ENCODE data around the gene HINT3.
"Not testable (repeated sequence)": the region's sequence is repeated elsewhere in the genome, so short reads cannot be mapped to it uniquely, and the experiment has no call there.

The HINT3 gene

GRCh38 chr6:125923366-125923877 lies 33.1 kb upstream of the HINT3 start:
- Histone ChIP-seq H3K4me3 (ENCODE audit: low read depth, low read length) (no peak overlapping the region), H3K36me3 (ENCODE audit: control insufficient read depth, insufficient read depth, low read length) (peaks cover 14% of the 10 kb centered on the region; the same call in 1 of the 2 replicates), H3K9me3 (ENCODE audit: control insufficient read depth, insufficient read depth, low read depth, low read length) (no peaks in the 10 kb centered on the region), H3K27me3 (ENCODE audit: control insufficient read depth, insufficient read depth, low read length) (no peaks in the 10 kb centered on the region), H3K27ac (ENCODE audit: low read depth, low read length) (no peak overlapping the region), H3K4me1 (ENCODE audit: control insufficient read depth, insufficient read depth, low read length) (peaks cover 10% of the 10 kb centered on the region), H3K9ac (ENCODE audit: low read length) (no peak overlapping the region)

GRCh38 chr6:125924169-125924568 lies 32.4 kb upstream of the HINT3 start:
- Histone ChIP-seq H3K36me3 (ENCODE audit: control insufficient read depth, insufficient read depth, low read length) (peaks cover 14% of the 10 kb centered on the region; the same call in 1 of the 2 replicates), H3K9ac (ENCODE audit: low read length) (no peak overlapping the region), H3K4me1 (ENCODE audit: control insufficient read depth, insufficient read depth, low read length) (peaks cover 3% of the 10 kb centered on the region), H3K27ac (ENCODE audit: low read depth, low read length) (no peak overlapping the region), H3K4me3 (ENCODE audit: low read depth, low read length) (no peak overlapping the region), H3K9me3 (ENCODE audit: control insufficient read depth, insufficient read depth, low read depth, low read length) (no peaks in the 10 kb centered on the region), H3K27me3 (ENCODE audit: control insufficient read depth, insufficient read depth, low read length) (no peaks in the 10 kb centered on the region)

DNA sequence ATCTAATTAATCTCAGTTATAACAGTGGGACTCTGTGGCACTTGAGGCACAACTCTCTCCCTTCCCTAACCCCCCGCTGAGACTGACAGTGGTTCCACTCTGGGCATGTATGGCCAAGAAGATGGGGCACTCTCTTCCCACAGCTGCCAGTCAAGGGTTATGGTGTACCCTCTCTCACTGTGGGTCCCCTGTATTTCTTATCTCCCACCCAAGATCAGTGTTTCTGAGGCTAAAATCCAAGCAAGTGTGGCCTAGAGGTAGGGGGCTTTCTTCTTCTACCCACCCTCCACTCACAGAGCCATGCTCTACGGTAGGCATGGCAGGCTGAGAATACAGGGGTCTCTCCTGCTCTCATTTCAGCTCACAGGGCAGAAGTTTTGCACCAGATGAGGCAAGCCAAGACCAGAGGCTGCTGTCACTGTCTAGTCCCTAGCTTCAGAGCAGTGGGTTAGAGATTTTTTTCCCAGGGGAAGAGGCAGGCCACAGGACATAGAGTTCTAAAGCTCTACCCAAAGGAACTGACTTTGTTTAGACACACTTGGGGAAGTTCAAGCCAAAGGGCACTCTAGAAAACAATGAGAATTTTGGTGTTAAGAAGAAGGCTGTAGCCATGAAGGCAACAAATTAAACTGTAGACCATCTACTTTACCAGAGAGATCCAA lies 31.7 kb upstream of the HINT3 start:
- Histone ChIP-seq H3K4me1 (ENCODE audit: control insufficient read depth, insufficient read depth, low read length) (no peaks in the 10 kb centered on the region), H3K9ac (ENCODE audit: low read length) (no peak overlapping the region), H3K4me3 (ENCODE audit: low read depth, low read length) (no peak overlapping the region), H3K9me3 (ENCODE audit: control insufficient read depth, insufficient read depth, low read depth, low read length) (no peaks in the 10 kb centered on the region), H3K27me3 (ENCODE audit: control insufficient read depth, insufficient read depth, low read length) (no peaks in the 10 kb centered on the region), H3K36me3 (ENCODE audit: control insufficient read depth, insufficient read depth, low read length) (peaks cover 14% of the 10 kb centered on the region; the same call in 1 of the 2 replicates), H3K27ac (ENCODE audit: low read depth, low read length) (no peak overlapping the region)

GRCh38 chr6:125926711-125927110 lies 29.9 kb upstream of the HINT3 start:
- H3K4me1 ChIP-seq (ENCODE audit: control insufficient read depth, insufficient read depth, low read length) = no peaks in the 10 kb centered on the region
- no peaks in the 10 kb centered on the region for H3K9me3 ChIP-seq (ENCODE audit: control insufficient read depth, insufficient read depth, low read depth, low read length)
- H3K27me3 ChIP-seq (ENCODE audit: control insufficient read depth, insufficient read depth, low read length) = no peaks in the 10 kb centered on the region
- H3K4me3 ChIP-seq (ENCODE audit: low read depth, low read length) = no peak overlapping the region
- no peak overlapping the region for H3K27ac ChIP-seq (ENCODE audit: low read depth, low read length)
- peaks cover 14% of the 10 kb centered on the region; the same call in 1 of the 2 replicates for H3K36me3 ChIP-seq (ENCODE audit: control insufficient read depth, insufficient read depth, low read length)
- no peak overlapping the region for H3K9ac ChIP-seq (ENCODE audit: low read length)

GRCh38 chr6:125927761-125928160 lies 28.8 kb upstream of the HINT3 start:
- Histone ChIP-seq H3K36me3 (ENCODE audit: control insufficient read depth, insufficient read depth, low read length) (peaks cover 10% of the 10 kb centered on the region; the same call in 1 of the 2 replicates), H3K9ac (ENCODE audit: low read length) (no peak overlapping the region), H3K9me3 (ENCODE audit: control insufficient read depth, insufficient read depth, low read depth, low read length) (no peaks in the 10 kb centered on the region)

GRCh38 chr6:125930765-125931418 lies 25.7 kb upstream of the HINT3 start:
- H3K4me1 ChIP-seq (ENCODE audit: control insufficient read depth, insufficient read depth, low read length) = no peaks in the 10 kb centered on the region
- H3K27ac ChIP-seq (ENCODE audit: low read depth, low read length) = no peak overlapping the region
- H3K4me3 ChIP-seq (ENCODE audit: low read depth, low read length) = no peak overlapping the region
- H3K9me3 ChIP-seq (ENCODE audit: control insufficient read depth, insufficient read depth, low read depth, low read length) = no peaks in the 10 kb centered on the region
- no peaks in the 10 kb centered on the region for H3K36me3 ChIP-seq (ENCODE audit: control insufficient read depth, insufficient read depth, low read length)
- no peaks in the 10 kb centered on the region for H3K27me3 ChIP-seq (ENCODE audit: control insufficient read depth, insufficient read depth, low read length)
- no peak overlapping the region for H3K9ac ChIP-seq (ENCODE audit: low read length)

More at GRCh38 chr6:125927761-125928160, 28.8 kb upstream of the HINT3 start:
- no peaks in the 10 kb centered on the region for H3K27me3 ChIP-seq (ENCODE audit: control insufficient read depth, insufficient read depth, low read length)
- H3K4me3 ChIP-seq (ENCODE audit: low read depth, low read length) = no peak overlapping the region
- H3K4me1 ChIP-seq (ENCODE audit: control insufficient read depth, insufficient read depth, low read length) = no peaks in the 10 kb centered on the region
- H3K27ac ChIP-seq (ENCODE audit: low read depth, low read length) = no peak overlapping the region

DNA sequence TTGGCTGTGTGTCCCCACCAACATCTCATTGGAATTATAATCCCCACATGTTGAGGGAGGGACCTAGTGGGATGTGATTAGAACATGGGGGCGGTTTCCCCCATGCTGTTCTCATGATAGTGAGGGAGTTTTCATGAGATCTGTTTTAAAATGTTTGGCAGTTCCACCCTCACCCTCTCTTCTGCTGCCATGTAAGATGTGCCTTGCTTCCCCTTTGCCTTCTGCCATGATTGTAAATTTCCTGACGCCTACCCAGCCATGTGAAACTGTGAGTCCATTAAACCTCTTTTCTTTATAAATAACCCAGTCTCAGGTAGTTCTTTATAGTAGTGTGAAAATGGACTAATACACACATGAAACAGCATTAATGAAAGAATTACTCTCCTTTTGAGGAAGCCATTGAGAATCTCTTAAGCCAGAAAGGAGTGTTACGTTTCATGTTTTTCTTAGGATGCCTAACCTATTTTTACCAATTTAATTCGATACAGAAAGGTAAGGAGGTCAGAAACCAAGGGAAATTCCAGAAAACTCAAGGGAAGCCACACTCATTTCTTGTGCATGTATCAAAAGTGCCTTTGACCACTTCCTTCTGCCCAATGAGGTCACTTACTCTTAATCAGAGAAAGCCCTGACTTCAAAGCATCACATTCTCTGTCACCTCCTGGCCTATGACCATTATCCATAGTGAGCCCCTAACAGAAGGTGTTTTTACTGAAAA lies 24.7 kb upstream of the HINT3 start:
- Histone ChIP-seq H3K36me3 (ENCODE audit: control insufficient read depth, insufficient read depth, low read length) (no peaks in the 10 kb centered on the region), H3K27ac (ENCODE audit: low read depth, low read length) (no peak overlapping the region), H3K27me3 (ENCODE audit: control insufficient read depth, insufficient read depth, low read length) (no peaks in the 10 kb centered on the region), H3K4me3 (ENCODE audit: low read depth, low read length) (no peak overlapping the region), H3K4me1 (ENCODE audit: control insufficient read depth, insufficient read depth, low read length) (no peaks in the 10 kb centered on the region), H3K9ac (ENCODE audit: low read length) (no peak overlapping the region), H3K9me3 (ENCODE audit: control insufficient read depth, insufficient read depth, low read depth, low read length) (no peaks in the 10 kb centered on the region)

DNA sequence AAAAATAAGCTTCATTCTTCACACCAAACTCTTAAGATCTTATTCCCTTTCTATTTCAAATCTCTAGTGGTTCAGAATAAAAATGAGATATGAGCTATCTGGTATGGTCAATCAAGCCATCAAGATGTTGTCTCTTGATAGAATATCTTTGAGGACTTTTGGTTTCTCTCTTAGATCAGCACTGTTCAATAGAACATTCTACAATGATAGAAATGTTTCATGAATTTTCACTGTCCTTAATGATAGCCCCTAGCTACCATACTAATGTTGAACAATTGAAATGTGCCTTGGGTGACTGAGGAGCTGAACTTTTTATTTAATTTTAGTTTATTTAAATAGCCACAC lies 24.1 kb upstream of the HINT3 start:
- H3K36me3 ChIP-seq (ENCODE audit: control insufficient read depth, insufficient read depth, low read length) = no peaks in the 10 kb centered on the region
- H3K4me1 ChIP-seq (ENCODE audit: control insufficient read depth, insufficient read depth, low read length) = no peaks in the 10 kb centered on the region
- no peak overlapping the region for H3K27ac ChIP-seq (ENCODE audit: low read depth, low read length)
- no peak overlapping the region for H3K4me3 ChIP-seq (ENCODE audit: low read depth, low read length)
- no peaks in the 10 kb centered on the region for H3K27me3 ChIP-seq (ENCODE audit: control insufficient read depth, insufficient read depth, low read length)
- no peak overlapping the region for H3K9ac ChIP-seq (ENCODE audit: low read length)
- no peaks in the 10 kb centered on the region for H3K9me3 ChIP-seq (ENCODE audit: control insufficient read depth, insufficient read depth, low read depth, low read length)

- not testable (repeated sequence) for H3K9me3 ChIP-seq (ENCODE audit: control insufficient read depth, insufficient read depth, low read depth, low read length); H3K36me3 ChIP-seq (ENCODE audit: control insufficient read depth, insufficient read depth, low read length); H3K27me3 ChIP-seq (ENCODE audit: control insufficient read depth, insufficient read depth, low read length); H3K9ac ChIP-seq (ENCODE audit: low read length); H3K4me1 ChIP-seq (ENCODE audit: control insufficient read depth, insufficient read depth, low read length); H3K27ac ChIP-seq (ENCODE audit: low read depth, low read length); H3K4me3 ChIP-seq (ENCODE audit: low read depth, low read length)
Observed at GRCh38 chr6:125935520-125935919, 21.1 kb upstream of the HINT3 start.

GRCh38 chr6:125939026-125939425 lies 17.5 kb upstream of the HINT3 start:
- Histone ChIP-seq H3K9ac (ENCODE audit: low read length) (no peak overlapping the region), H3K27me3 (ENCODE audit: control insufficient read depth, insufficient read depth, low read length) (no peaks in the 10 kb centered on the region), H3K4me1 (ENCODE audit: control insufficient read depth, insufficient read depth, low read length) (no peaks in the 10 kb centered on the region; the same call in 1 of the 2 replicates), H3K36me3 (ENCODE audit: control insufficient read depth, insufficient read depth, low read length) (no peaks in the 10 kb centered on the region), H3K4me3 (ENCODE audit: low read depth, low read length) (no peak overlapping the region), H3K27ac (ENCODE audit: low read depth, low read length) (no peak overlapping the region), H3K9me3 (ENCODE audit: control insufficient read depth, insufficient read depth, low read depth, low read length) (no peaks in the 10 kb centered on the region)

DNA sequence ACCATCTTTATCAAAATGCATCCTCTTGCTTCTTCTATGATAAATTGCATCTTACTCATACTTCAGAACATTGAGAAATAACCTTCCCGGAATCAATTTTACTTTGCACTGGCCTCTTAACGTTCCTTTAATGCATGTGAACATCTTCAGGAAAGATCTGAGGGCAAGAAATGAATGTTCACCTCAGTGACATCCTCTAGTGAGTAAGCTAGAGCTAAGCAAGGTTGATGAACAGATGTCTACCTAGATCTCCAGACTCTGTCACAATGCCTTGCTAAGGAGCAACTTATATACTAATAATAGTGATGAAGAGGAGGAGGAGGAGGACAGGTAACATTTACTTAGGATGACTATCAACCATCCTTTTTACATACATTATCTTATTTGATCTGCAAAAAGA lies 16.8 kb upstream of the HINT3 start:
- Histone ChIP-seq H3K4me1 (ENCODE audit: control insufficient read depth, insufficient read depth, low read length) (no peaks in the 10 kb centered on the region; the same call in 1 of the 2 replicates), H3K9ac (ENCODE audit: low read length) (no peak overlapping the region), H3K9me3 (ENCODE audit: control insufficient read depth, insufficient read depth, low read depth, low read length) (no peaks in the 10 kb centered on the region), H3K4me3 (ENCODE audit: low read depth, low read length) (no peak overlapping the region), H3K36me3 (ENCODE audit: control insufficient read depth, insufficient read depth, low read length) (no peaks in the 10 kb centered on the region), H3K27ac (ENCODE audit: low read depth, low read length) (no peak overlapping the region), H3K27me3 (ENCODE audit: control insufficient read depth, insufficient read depth, low read length) (no peaks in the 10 kb centered on the region)
